Endothelial cell of umbilical vein (primary cell): Measurements from ENCODE around the gene C2orf69. TPM values are rescaled to one million over a fixed set of nuclear protein-coding genes. Genes with fewer than 3 reads are reported as not detected.
"Not testable (repeated sequence)": the region's sequence is repeated elsewhere in the genome, so short reads cannot be mapped to it uniquely, and the experiment has no call there.

Experiments
- BruUV-seq: library from RNA; stranded (reverse); fragments of 400-500 nt; replicated peaks from 2 replicates; lab custom pipeline; 2021; lab: Mats Ljungman, UMichigan
- CTCF ChIA-PET: fragments of 300-600, 350-600 bp; sonication (Branson Sonifier 250); formaldehyde crosslinking; loops from one replicate; lab custom pipeline; 2021; ENCODE audit warnings: antibody characterized with exemption, inconsistent platforms; lab: Charles Lee
- POLR2A ChIA-PET: fragments of 300-600, 350-600 bp; sonication (Branson Sonifier 250); formaldehyde crosslinking; loops from one replicate; lab custom pipeline; 2021; ENCODE audit warnings: antibody characterized with exemption, inconsistent platforms; lab: Charles Lee
- DNase-seq: peaks from one replicate; pipeline ENCODE4 v3.0.0-alpha.2; 2011; ENCODE audit warnings: low read depth, low spot score
- FAIRE-seq: peaks from 2 replicates; lab custom pipeline; 2011; peaks lifted over from hg19 to GRCh38; lab: Jason Lieb, UNC
- H2AFZ ChIP-seq: 2 replicates; pipeline ENCODE4 v1.6.0; 2012; ENCODE audit warnings: low read depth, low read length, control low read depth, inconsistent platforms
- H3K27ac ChIP-seq: 2 replicates; pipeline ENCODE4 v1.5.1; 2011; ENCODE audit warnings: low read depth, mild to moderate bottlenecking, control low read depth, low read length, moderate library complexity; ENCODE audit not compliant: insufficient read depth
- H3K27me3 ChIP-seq, 2 experiments: 2 replicates each; pipeline versions ENCODE4 v1.6.0 to v1.6.1; 2011; ENCODE audit warnings: low read length in 2 of 2, mixed read lengths in 1 of 2; ENCODE audit not compliant: control insufficient read depth in 2 of 2, insufficient read depth in 2 of 2
- H3K36me3 ChIP-seq, 2 experiments: 2 replicates in 1 of 2; 3 replicates in 1 of 2; pipeline ENCODE4 v1.5.1; 2011; ENCODE audit warnings: low read length in 2 of 2, mild to moderate bottlenecking in 1 of 2, moderate library complexity in 1 of 2; ENCODE audit not compliant: control insufficient read depth in 2 of 2, insufficient read depth in 2 of 2; ENCODE audit errors: extremely low read depth in 1 of 2
- H3K4me1 ChIP-seq: 3 replicates; pipeline ENCODE4 v1.5.1; 2011; ENCODE audit warnings: mild to moderate bottlenecking, low read length; ENCODE audit not compliant: control insufficient read depth, insufficient read depth; ENCODE audit errors: extremely low read depth
- H3K4me2 ChIP-seq: 2 replicates; pipeline ENCODE4 v1.6.1; 2011; ENCODE audit warnings: low read length, control low read depth, mixed read lengths; ENCODE audit not compliant: insufficient read depth
- H3K4me3 ChIP-seq, 3 experiments: fragments of 200-600 bp in 1 of 3; sonication (generic), shearing (Covaris generic) in 1 of 3; replicated peaks in 1 of 3; 2 replicates each; pipeline ENCODE4 v1.5.1; 2011 to 2016; ENCODE audit warnings: control low read depth in 3 of 3, low read length in 3 of 3, mild to moderate bottlenecking in 2 of 3, inconsistent platforms in 1 of 3, low read depth in 1 of 3, moderate library complexity in 1 of 3; ENCODE audit not compliant: insufficient read depth in 1 of 3
- H3K79me2 ChIP-seq: 2 replicates; pipeline ENCODE4 v1.6.0; 2012; ENCODE audit warnings: low read length, inconsistent platforms; ENCODE audit not compliant: control insufficient read depth, insufficient read depth
- H3K9ac ChIP-seq: replicated peaks from 2 replicates; pipeline ENCODE3; 2011; ENCODE audit warnings: low read length, control low read depth; ENCODE audit not compliant: insufficient read depth; ENCODE audit errors: extremely low read depth
- H3K9me1 ChIP-seq: replicated peaks from 3 replicates; pipeline ENCODE4 v1.6.0; 2011; ENCODE audit warnings: mild to moderate bottlenecking, low read length; ENCODE audit not compliant: control insufficient read depth, insufficient read depth; ENCODE audit errors: extremely low read depth
- H3K9me3 ChIP-seq: replicated peaks from 2 replicates; pipeline ENCODE4 v1.5.1; 2012; ENCODE audit warnings: low read length, inconsistent platforms; ENCODE audit not compliant: control insufficient read depth, insufficient read depth
- H4K20me1 ChIP-seq: replicated peaks from 2 replicates; pipeline ENCODE3; 2011; ENCODE audit warnings: mild to moderate bottlenecking, low read length; ENCODE audit not compliant: control insufficient read depth, insufficient read depth; ENCODE audit errors: extremely low read depth
- EZH2 ChIP-seq: IDR thresholded peaks from 2 replicates; pipeline ENCODE4 v1.6.1; 2012; ENCODE audit warnings: borderline replicate concordance, low read depth, mild to moderate bottlenecking, moderate library complexity, low read length, inconsistent platforms; ENCODE audit not compliant: severe bottlenecking
- FOS ChIP-seq: IDR thresholded peaks from 2 replicates; pipeline ENCODE4 v1.6.1; 2011; ENCODE audit warnings: mild to moderate bottlenecking, low read length, moderate library complexity, borderline replicate concordance; ENCODE audit not compliant: insufficient read depth
- GATA2 ChIP-seq: IDR thresholded peaks from 2 replicates; pipeline ENCODE4 v1.7.0; 2011; ENCODE audit warnings: low read depth, mild to moderate bottlenecking, moderate library complexity, mixed read lengths, low read length; ENCODE audit not compliant: insufficient read length, insufficient read depth
- JUN ChIP-seq: IDR thresholded peaks from 2 replicates; pipeline ENCODE4 v1.6.1; 2011; ENCODE audit warnings: borderline replicate concordance, low read depth; ENCODE audit not compliant: insufficient read length, insufficient read depth
- MYC ChIP-seq: IDR thresholded peaks from one replicate; pipeline ENCODE4 v1.6.1; 2011; ENCODE audit warnings: mild to moderate bottlenecking, low read depth, low read length
- POLR2A ChIP-seq: IDR thresholded peaks from 2 replicates; pipeline ENCODE4 v1.6.1; 2012; ENCODE audit warnings: low read depth, mild to moderate bottlenecking, control low read depth, low read length
- POLR2AphosphoS5 ChIP-seq: IDR thresholded peaks from 2 replicates; pipeline ENCODE4 v1.6.1; 2012; ENCODE audit warnings: low read depth, mild to moderate bottlenecking, control low read depth, low read length, moderate library complexity; ENCODE audit not compliant: insufficient read depth
- dilution Hi-C: fragments of 300-500 bp; cut with MboI; formaldehyde crosslinking; loops from one replicate; pipeline ENCODE4 v1.15.0; 2019; ENCODE audit warnings: low sequenced_read_pairs; ENCODE audit not compliant: extremely low pct_ligation_motif_present
- intact Hi-C: fragments of 100-400 bp; cut with micrococcal nuclease; formaldehyde crosslinking; loops from one replicate; pipeline ENCODE4 v1.10.0; 2022
- polyA plus RNA-seq, 4 experiments: library from polyadenylated mRNA; depleted of rRNA in 3 of 4; stranded (reverse) in 3 of 4; unstranded in 1 of 4; fragments of >200 nt; gene quantifications; 2 replicates each; pipeline versions ENCODE4 v1.2.1 to v1.2.3, GENCODE V29; 2011 to 2012; ENCODE audit warnings: missing spikeins in 1 of 4
- total RNA-seq: library from RNA; stranded (reverse); gene quantifications from 2 replicates; pipeline ENCODE4 v1.2.3, GENCODE V29; 2021
- TF ChIP-seq, protein P1 (sequence below): IDR thresholded peaks from 2 replicates; pipeline ENCODE4 v1.6.1; 2011; ENCODE audit not compliant: insufficient read depth, insufficient read length
- TF ChIP-seq, protein P2 (sequence below), 2 donors: IDR thresholded peaks; 1 replicate in 1 of 2; 2 replicates in 1 of 2; pipeline ENCODE4 v1.5.1; 2011; ENCODE audit warnings: low read length in 2 of 2, mild to moderate bottlenecking in 2 of 2, moderate library complexity in 2 of 2, control low read depth in 1 of 2, inconsistent platforms in 1 of 2, low read depth in 1 of 2; ENCODE audit not compliant: insufficient read depth in 1 of 2; ENCODE audit errors: extremely low read depth in 1 of 2

C2orf69 gene
- total and polyA plus RNA-seq, 2 donors (not counting 3 experiments of a cell fraction or from before 2014, with no cell fraction given): 1.7 to 12.9 TPM

DNA sequence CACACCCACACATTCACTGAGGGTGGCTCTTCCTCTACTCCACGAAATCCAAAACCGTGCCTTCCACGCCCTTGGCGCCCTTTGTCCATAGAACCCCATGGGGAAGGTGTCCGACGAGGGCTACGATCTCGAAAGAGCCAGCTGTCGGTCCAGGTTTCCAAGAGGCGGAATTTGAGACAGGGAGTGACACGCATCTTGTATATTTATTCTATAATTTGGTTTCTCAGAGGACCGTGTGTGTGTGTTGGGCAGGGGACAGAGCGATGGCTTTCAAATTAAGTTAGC, 726 bp downstream of the C2orf69 start:
- TF ChIP-seq MYC (no peak), JUN (no peak), FOS (no peak), GATA2 (no peak), POLR2AphosphoS5 (no peak), EZH2 (no peak), POLR2A (no peak)
- TF ChIP-seq, protein P1, sequence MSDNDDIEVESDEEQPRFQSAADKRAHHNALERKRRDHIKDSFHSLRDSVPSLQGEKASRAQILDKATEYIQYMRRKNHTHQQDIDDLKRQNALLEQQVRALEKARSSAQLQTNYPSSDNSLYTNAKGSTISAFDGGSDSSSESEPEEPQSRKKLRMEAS: no peak
- TF ChIP-seq, protein P2, sequence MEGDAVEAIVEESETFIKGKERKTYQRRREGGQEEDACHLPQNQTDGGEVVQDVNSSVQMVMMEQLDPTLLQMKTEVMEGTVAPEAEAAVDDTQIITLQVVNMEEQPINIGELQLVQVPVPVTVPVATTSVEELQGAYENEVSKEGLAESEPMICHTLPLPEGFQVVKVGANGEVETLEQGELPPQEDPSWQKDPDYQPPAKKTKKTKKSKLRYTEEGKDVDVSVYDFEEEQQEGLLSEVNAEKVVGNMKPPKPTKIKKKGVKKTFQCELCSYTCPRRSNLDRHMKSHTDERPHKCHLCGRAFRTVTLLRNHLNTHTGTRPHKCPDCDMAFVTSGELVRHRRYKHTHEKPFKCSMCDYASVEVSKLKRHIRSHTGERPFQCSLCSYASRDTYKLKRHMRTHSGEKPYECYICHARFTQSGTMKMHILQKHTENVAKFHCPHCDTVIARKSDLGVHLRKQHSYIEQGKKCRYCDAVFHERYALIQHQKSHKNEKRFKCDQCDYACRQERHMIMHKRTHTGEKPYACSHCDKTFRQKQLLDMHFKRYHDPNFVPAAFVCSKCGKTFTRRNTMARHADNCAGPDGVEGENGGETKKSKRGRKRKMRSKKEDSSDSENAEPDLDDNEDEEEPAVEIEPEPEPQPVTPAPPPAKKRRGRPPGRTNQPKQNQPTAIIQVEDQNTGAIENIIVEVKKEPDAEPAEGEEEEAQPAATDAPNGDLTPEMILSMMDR (IDR thresholded peaks at IDR 0.05; ENCODE audit: extremely low read depth in 1 of 2, insufficient read depth in 1 of 2, low read depth in 1 of 2, low read length in 2 of 2): no peak
- peaks cover 50% of the 10 kb centered on the region for H3K79me2 ChIP-seq
- H3K4me3 ChIP-seq: peak overlapping the region; percentile 92 to 100 (median 100)
- H3K27ac ChIP-seq: peak overlapping the region; percentile 86
- peak overlapping the region; percentile 98 for H2AFZ ChIP-seq
- H3K27me3 ChIP-seq: no peaks in the 10 kb centered on the region
- H3K9me1 ChIP-seq: no peaks in the 10 kb centered on the region
- H3K4me1 ChIP-seq: peaks cover 30% of the 10 kb centered on the region
- H3K4me2 ChIP-seq: peak overlapping the region; percentile 99
- no peak for FAIRE-seq
- H4K20me1 ChIP-seq: no peaks in the 10 kb centered on the region
- H3K36me3 ChIP-seq: no peaks in the 10 kb centered on the region
- intact Hi-C loops (loop anchor here (1.0 to 2.0 kb wide), 3 partner anchors 43 to 395 kb away; partner anchors contain the start of genes FTCDNL1, MAIP1, SPATS2L and TYW5), dilution Hi-C loops (no loop called here)
- H3K9ac ChIP-seq: peak overlapping the region; percentile 97
- no peak for DNase-seq
- POLR2A ChIA-PET: interaction anchor here (0.5 kb wide), 1 partner anchor 9 kb away, joined by 5 read pairs; no protein-coding TSS in a partner anchor
- H3K9me3 ChIP-seq: no peaks in the 10 kb centered on the region
- BruUV-seq: TSS peak; percentile 38
- CTCF ChIA-PET: no interaction called here

DNA sequence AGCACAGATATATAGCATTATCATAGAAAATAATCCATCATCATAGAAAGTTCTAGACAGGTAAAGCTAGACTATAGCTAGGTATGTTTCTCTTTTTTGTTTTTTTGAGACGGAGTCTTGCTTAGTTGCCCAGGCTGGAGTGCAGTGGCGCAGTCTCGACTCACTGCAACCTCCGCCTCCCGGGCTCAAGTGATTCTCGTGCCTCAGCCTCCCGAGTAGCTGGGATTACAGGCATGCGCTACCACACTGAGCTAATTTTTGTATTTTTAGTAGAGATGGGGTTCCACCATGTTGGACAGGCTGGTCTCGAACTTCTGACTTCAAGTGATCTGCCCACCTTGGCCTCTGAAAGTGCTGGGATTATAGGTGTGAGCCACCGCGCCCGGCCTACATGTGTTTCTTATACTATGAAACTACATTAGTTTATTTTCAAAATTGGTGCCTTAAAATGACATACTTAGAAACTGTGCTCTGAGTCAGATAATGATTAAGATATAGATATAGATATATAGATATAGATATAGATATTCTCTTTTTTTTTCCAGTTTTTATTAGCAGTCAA, 1.5 kb downstream of the C2orf69 start:
- H3K27me3 ChIP-seq, H3K9me3 ChIP-seq, H2AFZ ChIP-seq, H4K20me1 ChIP-seq, FAIRE-seq, CTCF ChIA-PET, intact Hi-C loops, H3K36me3 ChIP-seq, H3K27ac ChIP-seq, H3K9me1 ChIP-seq, BruUV-seq, dilution Hi-C loops, DNase-seq: not testable (repeated sequence)
- H3K4me3 ChIP-seq: peak overlapping the region; percentile 92 to 100 (median 100)
- peaks cover 30% of the 10 kb centered on the region for H3K4me1 ChIP-seq
- peak overlapping the region; percentile 97 for H3K9ac ChIP-seq
- H3K79me2 ChIP-seq: peaks cover 58% of the 10 kb centered on the region
- peak overlapping the region; percentile 99 for H3K4me2 ChIP-seq
- POLR2A ChIA-PET: interaction anchor here (0.5 kb wide), 1 partner anchor 8 kb away, joined by 5 read pairs; no protein-coding TSS in a partner anchor
